ENCODE data around the gene CUX1. TPM values are rescaled to one million over a fixed set of nuclear protein-coding genes. Genes with fewer than 3 reads are reported as not detected.

Gene CUX1
- total and polyA plus RNA-seq, 2 of the 13 experiments (the other 11 are each of a cell fraction or from before 2014, with no cell fraction given) = 13.7 to 14.9 TPM

DNA sequence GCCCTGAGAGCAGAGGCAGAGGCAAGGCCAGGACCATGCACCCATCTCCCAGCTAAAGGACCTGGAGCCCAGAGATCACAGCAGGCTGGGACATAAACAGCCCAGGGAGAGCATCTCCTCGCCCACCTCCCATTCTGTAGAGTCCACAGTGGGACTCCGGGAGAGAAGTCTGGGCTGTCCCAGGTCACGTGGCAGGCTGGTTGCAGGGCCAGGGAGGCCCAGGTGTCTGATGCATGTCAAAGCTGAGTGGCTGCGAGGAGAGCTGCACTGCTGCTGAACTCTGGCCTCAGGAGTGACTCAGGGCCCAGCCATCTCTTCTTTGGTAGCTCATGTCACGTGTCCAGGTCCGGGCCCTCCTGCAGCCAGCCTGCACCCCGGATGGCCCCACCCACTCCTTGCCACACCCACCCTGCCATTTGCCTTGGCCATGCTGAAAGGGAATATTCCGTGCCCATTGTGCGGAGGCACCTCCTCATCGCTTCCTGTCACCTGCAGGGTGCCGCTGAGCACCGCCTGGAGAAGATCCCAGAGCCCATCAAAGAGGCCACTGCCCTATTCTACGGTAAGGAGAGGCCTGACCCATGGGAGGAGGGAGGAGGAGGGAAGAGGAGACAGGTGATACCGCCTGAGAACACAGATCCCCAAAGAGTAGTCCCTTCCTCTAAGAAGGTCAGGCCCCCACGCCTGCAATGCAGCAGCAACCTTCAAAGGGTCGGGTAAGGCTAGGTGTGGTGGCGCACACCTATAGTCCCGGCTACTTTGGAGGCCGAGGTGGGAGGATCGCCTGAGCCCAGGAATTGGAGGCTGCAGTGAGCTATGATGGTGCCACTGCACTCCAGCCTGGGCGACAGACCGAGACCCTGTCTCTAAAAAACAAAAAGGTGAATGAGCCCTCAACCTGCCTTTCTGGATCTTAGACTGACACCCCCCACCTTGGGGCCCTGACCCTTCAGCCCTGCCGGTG lies 456.6 kb downstream of the CUX1 start (continued):
- TF ChIP-seq, protein P1, sequence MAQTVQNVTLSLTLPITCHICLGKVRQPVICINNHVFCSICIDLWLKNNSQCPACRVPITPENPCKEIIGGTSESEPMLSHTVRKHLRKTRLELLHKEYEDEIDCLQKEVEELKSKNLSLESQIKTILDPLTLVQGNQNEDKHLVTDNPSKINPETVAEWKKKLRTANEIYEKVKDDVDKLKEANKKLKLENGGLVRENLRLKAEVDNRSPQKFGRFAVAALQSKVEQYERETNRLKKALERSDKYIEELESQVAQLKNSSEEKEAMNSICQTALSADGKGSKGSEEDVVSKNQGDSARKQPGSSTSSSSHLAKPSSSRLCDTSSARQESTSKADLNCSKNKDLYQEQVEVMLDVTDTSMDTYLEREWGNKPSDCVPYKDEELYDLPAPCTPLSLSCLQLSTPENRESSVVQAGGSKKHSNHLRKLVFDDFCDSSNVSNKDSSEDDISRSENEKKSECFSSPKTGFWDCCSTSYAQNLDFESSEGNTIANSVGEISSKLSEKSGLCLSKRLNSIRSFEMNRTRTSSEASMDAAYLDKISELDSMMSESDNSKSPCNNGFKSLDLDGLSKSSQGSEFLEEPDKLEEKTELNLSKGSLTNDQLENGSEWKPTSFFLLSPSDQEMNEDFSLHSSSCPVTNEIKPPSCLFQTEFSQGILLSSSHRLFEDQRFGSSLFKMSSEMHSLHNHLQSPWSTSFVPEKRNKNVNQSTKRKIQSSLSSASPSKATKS (CRISPR knock-in tag; IDR thresholded peaks at IDR 0.05) = no peak
- TF ChIP-seq ZNF776 (CRISPR knock-in tag; IDR thresholded peaks at IDR 0.05) = no peak
- TF ChIP-seq RCOR2 (CRISPR knock-in tag; IDR thresholded peaks at IDR 0.05) = 0 out of 2 replicates have a peak, but pooled peaks have one; percentile 22
- no peak for TF ChIP-seq HNRNPL (IDR thresholded peaks at IDR 0.05; ENCODE audit: low read depth, low read length)
- no peak for TF ChIP-seq ZNF382 (CRISPR knock-in tag; IDR thresholded peaks at IDR 0.05; ENCODE audit: borderline replicate concordance)
- TF ChIP-seq GPBP1L1 (CRISPR knock-in tag; IDR thresholded peaks at IDR 0.05) = no peak
- 0 out of 2 replicates have a peak, but pooled peaks have one; percentile 23 for TF ChIP-seq BORCS8-MEF2B (CRISPR knock-in tag; IDR thresholded peaks at IDR 0.05)
- no peak for TF ChIP-seq CERS6 (CRISPR knock-in tag; IDR thresholded peaks at IDR 0.05)
- TF ChIP-seq PCBP1 (IDR thresholded peaks at IDR 0.05; ENCODE audit: borderline replicate concordance, low read depth, low read length) = no peak
- TF ChIP-seq, protein P2, sequence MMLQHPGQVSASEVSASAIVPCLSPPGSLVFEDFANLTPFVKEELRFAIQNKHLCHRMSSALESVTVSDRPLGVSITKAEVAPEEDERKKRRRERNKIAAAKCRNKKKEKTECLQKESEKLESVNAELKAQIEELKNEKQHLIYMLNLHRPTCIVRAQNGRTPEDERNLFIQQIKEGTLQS (CRISPR knock-in tag; IDR thresholded peaks at IDR 0.05) = peak; percentile 82
- TF ChIP-seq, protein P3, sequence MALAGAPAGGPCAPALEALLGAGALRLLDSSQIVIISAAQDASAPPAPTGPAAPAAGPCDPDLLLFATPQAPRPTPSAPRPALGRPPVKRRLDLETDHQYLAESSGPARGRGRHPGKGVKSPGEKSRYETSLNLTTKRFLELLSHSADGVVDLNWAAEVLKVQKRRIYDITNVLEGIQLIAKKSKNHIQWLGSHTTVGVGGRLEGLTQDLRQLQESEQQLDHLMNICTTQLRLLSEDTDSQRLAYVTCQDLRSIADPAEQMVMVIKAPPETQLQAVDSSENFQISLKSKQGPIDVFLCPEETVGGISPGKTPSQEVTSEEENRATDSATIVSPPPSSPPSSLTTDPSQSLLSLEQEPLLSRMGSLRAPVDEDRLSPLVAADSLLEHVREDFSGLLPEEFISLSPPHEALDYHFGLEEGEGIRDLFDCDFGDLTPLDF (CRISPR knock-in tag; IDR thresholded peaks at IDR 0.05) = no peak
- no peak for TF ChIP-seq ZNF83 (CRISPR knock-in tag; IDR thresholded peaks at IDR 0.05; ENCODE audit: borderline replicate concordance)
- TF ChIP-seq MIER3 (CRISPR knock-in tag; IDR thresholded peaks at IDR 0.05; ENCODE audit: borderline replicate concordance) = peak; percentile 85; the same call in 1 of the 2 replicates
- no peak for TF ChIP-seq CENPT (CRISPR knock-in tag; IDR thresholded peaks at IDR 0.05; ENCODE audit: low read depth)
- TF ChIP-seq PHB2 (IDR thresholded peaks at IDR 0.05; ENCODE audit: partially characterized antibody) = no peak
- TF ChIP-seq, protein P4, sequence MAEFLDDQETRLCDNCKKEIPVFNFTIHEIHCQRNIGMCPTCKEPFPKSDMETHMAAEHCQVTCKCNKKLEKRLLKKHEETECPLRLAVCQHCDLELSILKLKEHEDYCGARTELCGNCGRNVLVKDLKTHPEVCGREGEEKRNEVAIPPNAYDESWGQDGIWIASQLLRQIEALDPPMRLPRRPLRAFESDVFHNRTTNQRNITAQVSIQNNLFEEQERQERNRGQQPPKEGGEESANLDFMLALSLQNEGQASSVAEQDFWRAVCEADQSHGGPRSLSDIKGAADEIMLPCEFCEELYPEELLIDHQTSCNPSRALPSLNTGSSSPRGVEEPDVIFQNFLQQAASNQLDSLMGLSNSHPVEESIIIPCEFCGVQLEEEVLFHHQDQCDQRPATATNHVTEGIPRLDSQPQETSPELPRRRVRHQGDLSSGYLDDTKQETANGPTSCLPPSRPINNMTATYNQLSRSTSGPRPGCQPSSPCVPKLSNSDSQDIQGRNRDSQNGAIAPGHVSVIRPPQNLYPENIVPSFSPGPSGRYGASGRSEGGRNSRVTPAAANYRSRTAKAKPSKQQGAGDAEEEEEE (CRISPR knock-in tag; IDR thresholded peaks at IDR 0.05; ENCODE audit: borderline replicate concordance) = no peak
- peak; percentile 22; the same call in 1 of the 2 replicates for TF ChIP-seq ZSCAN25 (CRISPR knock-in tag; IDR thresholded peaks at IDR 0.05)
- peak; percentile 41; the same call in 1 of the 2 replicates for TF ChIP-seq GABPB1 (CRISPR knock-in tag; IDR thresholded peaks at IDR 0.05)
- TF ChIP-seq ZNF33B (CRISPR knock-in tag; IDR thresholded peaks at IDR 0.05) = no peak; the same call in 1 of the 2 replicates
